ENCODE data around the gene HHAT.

Gene HHAT

GRCh38 chr1:210477328-210477924 lies 148.7 kb downstream of the HHAT start:
- TF ChIP-seq CTCF (IDR thresholded peaks at IDR 0.05), result peak; percentile 29; the same call in 1 of the 2 replicates

- TF ChIP-seq CTCF (IDR thresholded peaks at IDR 0.05), result no peak
These were observed 150.1 kb downstream of the HHAT start for GRCh38 chr1:210478820-210479219.

GRCh38 chr1:210482491-210482890 lies 153.8 kb downstream of the HHAT start:
- TF ChIP-seq CTCF (IDR thresholded peaks at IDR 0.05), result no peak

- TF ChIP-seq CTCF (IDR thresholded peaks at IDR 0.05), result no peak
These were observed 154.4 kb downstream of the HHAT start for GRCh38 chr1:210482945-210483617.

- TF ChIP-seq CTCF (IDR thresholded peaks at IDR 0.05), result no peak
These were observed 155.1 kb downstream of the HHAT start for GRCh38 chr1:210483821-210484220.

GRCh38 chr1:210487021-210487420 lies 158.3 kb downstream of the HHAT start:
- TF ChIP-seq CTCF (IDR thresholded peaks at IDR 0.05), result no peak

- no peak for TF ChIP-seq CTCF (IDR thresholded peaks at IDR 0.05)
These were observed 160.8 kb downstream of the HHAT start for GRCh38 chr1:210489491-210489890.
